Coronary artery (tissue), 2 donors: Measurements from ENCODE around the gene RAB36.

Experiments used
- DNase-seq: peaks from one replicate; pipeline ENCODE4 v3.0.0-alpha.2; 2017; ENCODE audit warnings: low spot score
- H3K27ac ChIP-seq, 2 donors: fragments of 200-600 bp; sonication (generic); one replicate each; pipeline ENCODE4 v1.5.1; 2016 to 2019
- H3K4me3 ChIP-seq: fragments of 200-600 bp; sonication (generic); 2 replicates; pipeline ENCODE4 v1.5.1; 2016; ENCODE audit warnings: mild to moderate bottlenecking, moderate library complexity
- TF ChIP-seq, protein P1 (sequence below): fragments of 200-600 bp; sonication (generic); IDR thresholded peaks from one replicate; pipeline ENCODE4 v1.5.1; 2019; ENCODE audit warnings: antibody characterized with exemption

The RAB36 gene

DNA sequence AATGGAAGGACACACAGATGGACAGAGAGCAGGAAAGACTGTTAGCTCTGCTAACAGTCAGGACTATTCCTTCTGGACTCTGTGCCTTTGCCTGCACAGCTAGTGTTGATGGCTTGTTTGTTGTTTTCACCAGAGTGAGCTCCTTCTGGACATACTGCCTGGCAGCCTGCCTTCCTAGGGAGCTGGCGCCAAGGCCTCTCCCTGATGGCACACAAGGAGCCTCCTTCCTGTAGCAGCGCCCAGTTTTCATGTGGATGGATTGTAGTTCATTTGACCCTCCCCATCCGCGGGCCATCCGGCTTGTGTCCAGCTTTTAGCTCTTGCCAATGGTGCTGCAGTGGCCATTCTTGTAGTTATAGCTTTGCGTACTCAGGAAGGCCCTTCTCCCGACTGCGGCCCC is 18.4 kb downstream of the RAB36 start:
- no peak overlapping the region for H3K4me3 ChIP-seq
- TF ChIP-seq, protein P1, sequence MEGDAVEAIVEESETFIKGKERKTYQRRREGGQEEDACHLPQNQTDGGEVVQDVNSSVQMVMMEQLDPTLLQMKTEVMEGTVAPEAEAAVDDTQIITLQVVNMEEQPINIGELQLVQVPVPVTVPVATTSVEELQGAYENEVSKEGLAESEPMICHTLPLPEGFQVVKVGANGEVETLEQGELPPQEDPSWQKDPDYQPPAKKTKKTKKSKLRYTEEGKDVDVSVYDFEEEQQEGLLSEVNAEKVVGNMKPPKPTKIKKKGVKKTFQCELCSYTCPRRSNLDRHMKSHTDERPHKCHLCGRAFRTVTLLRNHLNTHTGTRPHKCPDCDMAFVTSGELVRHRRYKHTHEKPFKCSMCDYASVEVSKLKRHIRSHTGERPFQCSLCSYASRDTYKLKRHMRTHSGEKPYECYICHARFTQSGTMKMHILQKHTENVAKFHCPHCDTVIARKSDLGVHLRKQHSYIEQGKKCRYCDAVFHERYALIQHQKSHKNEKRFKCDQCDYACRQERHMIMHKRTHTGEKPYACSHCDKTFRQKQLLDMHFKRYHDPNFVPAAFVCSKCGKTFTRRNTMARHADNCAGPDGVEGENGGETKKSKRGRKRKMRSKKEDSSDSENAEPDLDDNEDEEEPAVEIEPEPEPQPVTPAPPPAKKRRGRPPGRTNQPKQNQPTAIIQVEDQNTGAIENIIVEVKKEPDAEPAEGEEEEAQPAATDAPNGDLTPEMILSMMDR: no peak
- no peak for DNase-seq
- peak overlapping the region in 1 of 2 donors; percentile 7 for H3K27ac ChIP-seq

DNA sequence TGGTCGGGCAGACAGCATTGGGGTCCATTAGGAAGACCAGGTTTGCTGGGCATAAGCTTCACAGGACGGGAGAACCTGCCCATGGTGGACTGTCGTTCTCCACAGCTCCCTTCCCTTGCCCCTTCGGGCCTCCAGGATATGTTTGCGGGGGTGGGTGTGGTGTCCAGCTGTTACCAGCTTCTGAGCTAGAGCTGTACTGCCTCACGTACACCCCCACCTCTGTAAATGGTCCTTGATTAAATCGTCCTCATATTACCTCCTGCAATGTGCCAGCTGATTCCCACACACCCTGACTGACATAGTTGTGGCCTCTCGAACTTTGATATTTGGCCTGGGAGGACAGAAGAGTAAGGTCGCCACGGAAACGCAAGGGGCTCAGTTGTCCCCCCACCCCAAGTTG is 18.8 kb downstream of the RAB36 start:
- Histone ChIP-seq H3K27ac (no peak overlapping the region), H3K4me3 (no peak overlapping the region)
- no peak for DNase-seq
- TF ChIP-seq, protein P1: no peak

DNA sequence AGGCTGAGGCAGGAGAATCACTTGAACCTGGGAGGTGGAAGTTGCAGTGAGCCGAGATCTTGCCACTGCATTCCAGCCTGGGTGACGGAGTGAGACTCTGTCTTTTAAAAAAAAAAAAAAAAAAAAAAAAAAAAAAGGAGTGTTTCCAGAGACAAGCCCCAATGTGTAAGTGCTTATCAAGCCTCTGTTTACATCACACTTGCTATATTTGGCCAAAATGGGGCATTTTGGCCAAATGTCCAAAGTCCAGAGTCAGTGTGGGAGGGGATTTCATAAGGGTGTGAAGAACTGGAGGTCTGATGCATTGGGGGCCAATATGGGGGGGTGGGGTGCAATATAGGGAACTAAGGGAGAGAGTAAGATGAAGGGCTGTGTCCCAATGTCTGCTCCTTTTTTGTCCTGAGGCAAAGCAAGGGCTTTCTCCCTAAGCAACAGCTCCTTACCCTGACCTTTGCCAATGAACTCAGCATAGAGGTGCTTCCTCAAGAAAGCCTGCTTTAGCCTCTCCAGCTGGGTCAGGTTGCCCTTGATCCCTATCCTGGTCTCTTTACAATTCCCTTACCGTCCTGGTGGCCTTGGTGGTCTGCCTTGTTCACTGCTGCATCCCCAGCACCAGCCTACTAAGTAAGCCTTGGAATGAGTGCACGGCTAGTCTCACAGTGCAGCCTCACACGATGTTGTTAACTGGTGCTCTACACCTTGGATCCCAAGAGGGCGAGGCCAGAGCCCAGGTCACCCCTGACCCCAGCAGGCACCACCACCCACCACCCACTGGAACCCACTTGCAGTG is 21.0 kb downstream of the RAB36 start:
- H3K4me3 ChIP-seq: no peak overlapping the region
- H3K27ac ChIP-seq: no peak overlapping the region
- TF ChIP-seq, protein P1: no peak
- DNase-seq: no peak

DNA sequence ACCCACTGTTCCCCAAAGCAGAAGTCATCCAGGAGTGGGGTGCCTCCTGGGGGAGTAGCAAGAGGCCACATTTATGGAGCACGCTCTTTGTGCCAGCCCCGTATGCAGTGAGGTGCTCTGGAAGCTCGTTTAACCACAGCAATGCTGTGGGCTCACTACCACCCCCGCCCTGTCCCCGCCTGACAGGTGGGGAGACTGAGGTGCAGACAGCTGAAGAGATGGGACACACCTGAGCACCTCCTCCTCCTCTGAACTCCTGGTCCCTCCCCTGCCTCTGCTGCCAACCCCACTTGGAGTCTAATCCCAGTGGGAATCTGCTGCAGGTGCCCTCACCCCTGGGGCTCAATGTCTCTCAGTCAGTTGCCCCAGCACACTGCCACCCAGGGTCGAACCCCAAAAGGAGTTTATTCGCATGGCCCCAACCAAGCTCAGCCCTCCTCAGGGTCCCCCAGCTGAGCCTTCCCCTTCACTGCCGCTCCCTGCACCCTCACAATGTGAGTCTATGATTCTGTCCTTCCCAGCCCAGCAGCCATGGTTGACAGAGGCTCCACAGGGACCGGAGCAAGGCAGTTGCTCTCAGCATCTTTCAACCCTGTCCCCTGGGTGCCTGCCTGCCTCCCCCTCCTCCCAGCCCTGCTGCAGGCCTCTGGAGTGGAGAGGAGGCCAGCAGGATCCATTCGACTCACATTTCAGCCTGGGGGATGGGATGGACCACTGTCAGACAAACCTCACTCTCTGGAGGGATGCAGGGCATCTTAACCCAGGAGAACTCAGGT is 21.8 kb downstream of the RAB36 start:
- Histone ChIP-seq H3K27ac (no peak overlapping the region), H3K4me3 (no peak overlapping the region)
- DNase-seq: no peak
- TF ChIP-seq, protein P1: no peak

DNA sequence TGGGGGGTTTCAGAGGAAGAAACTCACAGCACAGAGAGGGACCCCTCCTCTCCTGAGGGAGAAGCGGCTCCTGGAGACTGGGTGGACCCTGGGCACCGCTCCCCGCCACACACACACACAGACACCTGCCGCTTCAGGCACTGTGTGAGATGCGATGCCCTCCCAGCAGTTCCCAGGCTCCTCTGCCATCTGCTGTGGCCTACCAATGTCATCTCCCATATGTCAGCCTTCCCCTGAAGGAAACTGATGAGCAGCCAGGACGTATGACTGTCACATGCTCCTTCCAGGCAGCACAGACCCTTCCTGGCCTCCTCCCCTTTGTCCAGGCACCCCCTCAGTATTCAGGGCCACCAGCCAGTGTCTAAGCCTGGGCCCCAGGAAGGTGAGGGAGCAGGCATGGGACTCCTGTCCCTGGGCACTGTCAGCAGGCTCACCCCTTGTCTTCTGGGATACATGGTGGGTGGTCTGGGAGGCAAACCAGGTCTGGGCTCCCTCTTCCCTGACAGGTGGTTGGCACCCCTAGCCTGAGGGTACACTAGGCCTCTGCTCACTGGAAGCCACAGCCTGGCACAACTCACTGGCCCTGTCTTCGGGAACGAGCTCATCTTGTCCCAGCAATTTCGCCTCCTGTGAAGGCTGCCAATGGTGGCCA is 23.2 kb downstream of the RAB36 start:
- TF ChIP-seq, protein P1: no peak
- Histone ChIP-seq H3K4me3 (no peak overlapping the region), H3K27ac (no peak overlapping the region)
- DNase-seq: no peak

DNA sequence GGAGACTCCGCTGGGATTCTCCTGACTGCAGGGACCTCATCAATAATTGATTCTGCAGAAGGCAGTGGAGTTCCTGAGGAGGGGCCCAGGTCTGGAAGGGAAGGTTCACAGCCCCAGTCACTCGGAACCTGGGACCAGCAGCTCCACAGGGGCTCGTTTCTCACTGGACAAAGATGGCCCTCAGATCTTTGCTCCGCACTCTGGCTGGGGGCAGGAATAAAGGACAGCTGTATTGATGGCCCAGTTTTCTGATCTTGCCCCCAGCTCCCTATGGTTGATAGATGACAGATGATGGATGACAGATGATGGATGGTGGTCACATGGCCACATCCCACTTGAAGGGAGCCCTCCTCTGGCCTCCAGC is 23.7 kb downstream of the RAB36 start:
- no peak overlapping the region for H3K4me3 ChIP-seq
- TF ChIP-seq, protein P1: no peak
- DNase-seq: no peak
- no peak overlapping the region for H3K27ac ChIP-seq
